WTC11 (cell line): ENCODE results near the gene SUSD6. TPM values are rescaled to one million over a fixed set of nuclear protein-coding genes. Genes with fewer than 3 reads are reported as not detected.

ENCODE experiments used
- ATAC-seq: fragments of 200-7000 bp; cut with Tn5 transposase; 2 replicates; pipeline ENCODE4 v1.10.0; 2021; ENCODE audit warnings: mild to moderate bottlenecking, moderate library complexity
- CTCF ChIA-PET: fragments of 300-600 bp; sonication (Branson Sonifier 250); formaldehyde crosslinking; loops from one replicate; lab custom pipeline; 2021; ENCODE audit warnings: antibody characterized with exemption; lab: Charles Lee
- POLR2A ChIA-PET: fragments of 350-600 bp; sonication (Branson Sonifier 250); formaldehyde crosslinking; loops from one replicate; lab custom pipeline; 2021; ENCODE audit warnings: antibody characterized with exemption; lab: Charles Lee
- DNase-seq: peaks from one replicate; pipeline ENCODE4 v3.0.0; 2021; ENCODE audit warnings: low spot score
- H3K27ac Mint-ChIP-seq: 2 replicates; pipeline ENCODE4 v1.8.0; 2021; ENCODE audit warnings: mixed read lengths
- H3K27me3 Mint-ChIP-seq: 2 replicates; pipeline ENCODE4 v1.8.0; 2021; ENCODE audit warnings: low read depth, mild to moderate bottlenecking, moderate library complexity, mixed read lengths
- H3K36me3 Mint-ChIP-seq: 2 replicates; pipeline ENCODE4 v1.8.0; 2021; ENCODE audit warnings: mixed read lengths
- H3K4me1 Mint-ChIP-seq: 2 replicates; pipeline ENCODE4 v1.8.0; 2022; ENCODE audit warnings: mixed read lengths
- H3K4me3 Mint-ChIP-seq: 2 replicates; pipeline ENCODE4 v1.8.0; 2021; ENCODE audit warnings: mild to moderate bottlenecking, moderate library complexity, mixed read lengths
- H3K9me3 Mint-ChIP-seq: 2 replicates; pipeline ENCODE4 v1.8.0; 2021; ENCODE audit warnings: mixed read lengths
- CREM ChIP-seq: sonication (generic); formaldehyde crosslinking; IDR thresholded peaks from 2 replicates; pipeline ENCODE4 v1.8.1; 2022; ENCODE audit warnings: mild to moderate bottlenecking, missing genetic modification reagents, moderate library complexity
- ESRRA ChIP-seq: sonication (generic); formaldehyde crosslinking; IDR thresholded peaks from 2 replicates; pipeline ENCODE4 v1.8.1; 2022; ENCODE audit warnings: mild to moderate bottlenecking, missing genetic modification reagents, borderline replicate concordance
- ETV6 ChIP-seq: sonication (generic); formaldehyde crosslinking; IDR thresholded peaks from 2 replicates; pipeline ENCODE4 v1.8.1; 2022; ENCODE audit warnings: mild to moderate bottlenecking, missing genetic modification reagents
- FOXJ3 ChIP-seq: sonication (generic); formaldehyde crosslinking; IDR thresholded peaks from 2 replicates; pipeline ENCODE4 v1.9.0; 2021; ENCODE audit warnings: missing genetic modification reagents, mild to moderate bottlenecking, borderline replicate concordance
- HMGA2 ChIP-seq: fragments of 250-450 bp; sonication (Bioruptor Pico); IDR thresholded peaks from 2 replicates; pipeline ENCODE4 v1.4.0; 2021; ENCODE audit warnings: mild to moderate bottlenecking, moderate library complexity
- NR3C1 ChIP-seq: sonication (generic); formaldehyde crosslinking; conservative IDR thresholded peaks from 2 replicates; pipeline ENCODE4 v1.8.1; 2023; ENCODE audit warnings: low read depth, mild to moderate bottlenecking, missing genetic modification reagents
- OVOL2 ChIP-seq: fragments of 250-450 bp; sonication (Bioruptor Pico); IDR thresholded peaks from 2 replicates; pipeline ENCODE4 v1.9.0; 2021; ENCODE audit warnings: mild to moderate bottlenecking, borderline replicate concordance
- PRRX2 ChIP-seq: fragments of 250-450 bp; sonication (Bioruptor Pico); IDR thresholded peaks from 2 replicates; pipeline ENCODE4 v1.8.0; 2021; ENCODE audit warnings: mild to moderate bottlenecking
- SMAD3 ChIP-seq: sonication (generic); formaldehyde crosslinking; IDR thresholded peaks from 2 replicates; pipeline ENCODE4 v1.8.0; 2022; ENCODE audit warnings: missing genetic modification reagents, mild to moderate bottlenecking, borderline replicate concordance
- TCF7 ChIP-seq: sonication (generic); formaldehyde crosslinking; IDR thresholded peaks from 2 replicates; pipeline ENCODE4 v1.8.0; 2022; ENCODE audit warnings: mild to moderate bottlenecking, low read depth, missing genetic modification reagents, moderate library complexity
- ZNF121 ChIP-seq: sonication (generic); formaldehyde crosslinking; IDR thresholded peaks from 2 replicates; pipeline ENCODE4 v1.8.0; 2023; ENCODE audit warnings: missing genetic modification reagents
- ZNF219 ChIP-seq: sonication (generic); formaldehyde crosslinking; IDR thresholded peaks from 2 replicates; pipeline ENCODE4 v1.8.0; 2023; ENCODE audit warnings: missing genetic modification reagents, mild to moderate bottlenecking, borderline replicate concordance
- ZNF232 ChIP-seq: sonication (generic); formaldehyde crosslinking; IDR thresholded peaks from 2 replicates; pipeline ENCODE4 v1.8.0; 2022; ENCODE audit warnings: mild to moderate bottlenecking, missing genetic modification reagents
- ZNF263 ChIP-seq: sonication (generic); formaldehyde crosslinking; IDR thresholded peaks from 2 replicates; pipeline ENCODE4 v1.8.1; 2022; ENCODE audit warnings: low read depth, mild to moderate bottlenecking, moderate library complexity, missing genetic modification reagents
- total RNA-seq: library from RNA; stranded (reverse); gene quantifications from 3 replicates; pipeline ENCODE4 v1.2.3, GENCODE V29; 2021
- TF ChIP-seq, protein P1 (sequence below): sonication (generic); formaldehyde crosslinking; IDR thresholded peaks from 2 replicates; pipeline ENCODE4 v1.8.1; 2023; ENCODE audit warnings: mild to moderate bottlenecking, missing genetic modification reagents, moderate library complexity
- TF ChIP-seq, protein P2 (sequence below): sonication (generic); formaldehyde crosslinking; IDR thresholded peaks from 2 replicates; pipeline ENCODE4 v1.8.1; 2023; ENCODE audit warnings: mild to moderate bottlenecking, missing genetic modification reagents
- TF ChIP-seq, protein P3 (sequence below): sonication (generic); formaldehyde crosslinking; IDR thresholded peaks from 2 replicates; pipeline ENCODE4 v1.8.0; 2023; ENCODE audit warnings: missing genetic modification reagents
- TF ChIP-seq, protein P4 (sequence below): fragments of 250-450 bp; sonication (Bioruptor Pico); IDR thresholded peaks from 2 replicates; pipeline ENCODE4 v1.9.0; 2021; ENCODE audit warnings: mild to moderate bottlenecking
- TF ChIP-seq, protein P5 (sequence below): sonication (generic); formaldehyde crosslinking; conservative IDR thresholded peaks from 2 replicates; pipeline ENCODE4 v1.8.1; 2023; ENCODE audit warnings: mild to moderate bottlenecking, low read depth, missing genetic modification reagents, moderate library complexity
- TF ChIP-seq, protein P6 (sequence below): sonication (generic); formaldehyde crosslinking; IDR thresholded peaks from 2 replicates; pipeline ENCODE4 v1.8.0; 2023; ENCODE audit warnings: mild to moderate bottlenecking, missing genetic modification reagents
- TF ChIP-seq, protein P7 (sequence below): fragments of 250-450 bp; sonication (Bioruptor Pico); conservative IDR thresholded peaks from 2 replicates; pipeline ENCODE4 v1.9.0; 2021; ENCODE audit warnings: mild to moderate bottlenecking
- TF ChIP-seq, protein P8 (sequence below): sonication (generic); formaldehyde crosslinking; IDR thresholded peaks from 2 replicates; pipeline ENCODE4 v1.8.1; 2022; ENCODE audit warnings: mild to moderate bottlenecking, missing genetic modification reagents, moderate library complexity, borderline replicate concordance

SUSD6 gene
- total RNA-seq, 1 experiment from 2014 or later, result 10.1 TPM

DNA sequence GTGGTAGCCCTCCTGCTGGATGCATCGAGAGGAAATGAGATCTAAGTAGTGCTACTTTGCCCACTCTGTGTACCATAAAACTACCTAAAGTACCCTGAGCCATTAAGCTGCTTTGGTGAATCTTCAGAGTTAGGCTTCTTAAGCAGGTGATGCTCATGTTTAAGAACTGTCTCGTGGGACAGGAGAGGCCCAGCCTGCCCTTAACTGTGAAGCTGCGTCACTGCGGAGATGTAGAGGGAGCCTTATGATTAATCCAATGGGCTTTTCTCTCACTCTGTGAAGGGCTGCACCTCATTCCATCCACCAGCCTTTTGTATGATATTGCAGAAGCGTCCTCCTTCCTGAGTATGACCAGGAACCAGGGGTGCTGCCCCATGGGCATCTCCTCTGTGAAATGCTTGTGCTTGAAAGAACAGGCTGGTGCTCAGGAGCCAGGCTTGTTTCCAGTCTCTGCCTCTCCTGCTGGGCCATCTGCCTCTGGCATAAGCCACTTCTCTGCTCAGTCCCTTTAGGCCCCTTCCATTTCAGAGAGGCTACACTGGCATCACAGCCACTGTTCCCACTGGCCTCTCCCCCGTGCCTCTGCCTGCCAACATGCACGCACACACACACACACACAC lies 30.0 kb upstream of the SUSD6 start (continued):
- TF ChIP-seq, protein P1, sequence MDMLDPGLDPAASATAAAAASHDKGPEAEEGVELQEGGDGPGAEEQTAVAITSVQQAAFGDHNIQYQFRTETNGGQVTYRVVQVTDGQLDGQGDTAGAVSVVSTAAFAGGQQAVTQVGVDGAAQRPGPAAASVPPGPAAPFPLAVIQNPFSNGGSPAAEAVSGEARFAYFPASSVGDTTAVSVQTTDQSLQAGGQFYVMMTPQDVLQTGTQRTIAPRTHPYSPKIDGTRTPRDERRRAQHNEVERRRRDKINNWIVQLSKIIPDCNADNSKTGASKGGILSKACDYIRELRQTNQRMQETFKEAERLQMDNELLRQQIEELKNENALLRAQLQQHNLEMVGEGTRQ, result no peak
- TF ChIP-seq PRRX2, result no peak

DNA sequence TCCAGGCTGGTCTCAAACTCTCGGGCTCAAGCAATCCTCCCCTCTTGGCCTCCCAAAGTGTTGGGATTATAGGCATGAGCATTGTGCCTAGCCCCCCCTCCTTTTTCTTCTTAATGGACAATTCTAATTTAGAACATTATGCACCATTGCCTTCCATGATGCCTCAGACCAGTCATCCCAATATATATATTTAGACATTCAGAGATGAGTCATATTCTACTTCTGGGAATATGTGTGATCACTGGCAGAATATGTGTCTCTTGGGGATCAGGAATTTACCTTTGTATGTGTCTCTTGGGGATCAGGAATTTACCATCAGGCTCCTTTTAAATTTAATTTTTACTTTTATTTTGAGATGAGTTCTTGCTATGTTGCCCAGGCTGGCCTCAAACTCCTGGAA lies 29.2 kb upstream of the SUSD6 start:
- ATAC-seq (no peak), DNase-seq (no peak)
- H3K27me3 Mint-ChIP-seq, result peaks cover 4% of the 10 kb centered on the region; the same call in 1 of the 2 replicates
- TF ChIP-seq ZNF263 (CRISPR knock-in tag), result no peak
- TF ChIP-seq ETV6, result no peak
- TF ChIP-seq TCF7, result no peak
- TF ChIP-seq CREM (CRISPR knock-in tag), result no peak
- no peak for TF ChIP-seq SMAD3 (CRISPR knock-in tag)
- no peak for TF ChIP-seq ESRRA (CRISPR knock-in tag)
- no peak for TF ChIP-seq HMGA2
- TF ChIP-seq, protein P2, sequence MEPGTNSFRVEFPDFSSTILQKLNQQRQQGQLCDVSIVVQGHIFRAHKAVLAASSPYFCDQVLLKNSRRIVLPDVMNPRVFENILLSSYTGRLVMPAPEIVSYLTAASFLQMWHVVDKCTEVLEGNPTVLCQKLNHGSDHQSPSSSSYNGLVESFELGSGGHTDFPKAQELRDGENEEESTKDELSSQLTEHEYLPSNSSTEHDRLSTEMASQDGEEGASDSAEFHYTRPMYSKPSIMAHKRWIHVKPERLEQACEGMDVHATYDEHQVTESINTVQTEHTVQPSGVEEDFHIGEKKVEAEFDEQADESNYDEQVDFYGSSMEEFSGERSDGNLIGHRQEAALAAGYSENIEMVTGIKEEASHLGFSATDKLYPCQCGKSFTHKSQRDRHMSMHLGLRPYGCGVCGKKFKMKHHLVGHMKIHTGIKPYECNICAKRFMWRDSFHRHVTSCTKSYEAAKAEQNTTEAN (CRISPR knock-in tag), result no peak
- no peak for TF ChIP-seq ZNF219 (CRISPR knock-in tag)
- TF ChIP-seq NR3C1 (CRISPR knock-in tag), result no peak
- TF ChIP-seq, protein P3, sequence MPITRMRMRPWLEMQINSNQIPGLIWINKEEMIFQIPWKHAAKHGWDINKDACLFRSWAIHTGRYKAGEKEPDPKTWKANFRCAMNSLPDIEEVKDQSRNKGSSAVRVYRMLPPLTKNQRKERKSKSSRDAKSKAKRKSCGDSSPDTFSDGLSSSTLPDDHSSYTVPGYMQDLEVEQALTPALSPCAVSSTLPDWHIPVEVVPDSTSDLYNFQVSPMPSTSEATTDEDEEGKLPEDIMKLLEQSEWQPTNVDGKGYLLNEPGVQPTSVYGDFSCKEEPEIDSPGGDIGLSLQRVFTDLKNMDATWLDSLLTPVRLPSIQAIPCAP (CRISPR knock-in tag), result no peak
- TF ChIP-seq FOXJ3, result no peak
- TF ChIP-seq, protein P4, sequence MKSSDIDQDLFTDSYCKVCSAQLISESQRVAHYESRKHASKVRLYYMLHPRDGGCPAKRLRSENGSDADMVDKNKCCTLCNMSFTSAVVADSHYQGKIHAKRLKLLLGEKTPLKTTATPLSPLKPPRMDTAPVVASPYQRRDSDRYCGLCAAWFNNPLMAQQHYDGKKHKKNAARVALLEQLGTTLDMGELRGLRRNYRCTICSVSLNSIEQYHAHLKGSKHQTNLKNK (CRISPR knock-in tag), result no peak
- ChIA-PET POLR2A (no interaction called here), CTCF (interaction anchor here (1.3 kb wide), 1 partner anchor 145 kb away, joined by 5 read pairs; no protein-coding TSS in a partner anchor)
- no peak overlapping the region for H3K27ac Mint-ChIP-seq
- no peaks in the 10 kb centered on the region for H3K9me3 Mint-ChIP-seq
- H3K4me1 Mint-ChIP-seq, result peaks cover 16% of the 10 kb centered on the region
- no peak overlapping the region for H3K4me3 Mint-ChIP-seq
- no peaks in the 10 kb centered on the region for H3K36me3 Mint-ChIP-seq

DNA sequence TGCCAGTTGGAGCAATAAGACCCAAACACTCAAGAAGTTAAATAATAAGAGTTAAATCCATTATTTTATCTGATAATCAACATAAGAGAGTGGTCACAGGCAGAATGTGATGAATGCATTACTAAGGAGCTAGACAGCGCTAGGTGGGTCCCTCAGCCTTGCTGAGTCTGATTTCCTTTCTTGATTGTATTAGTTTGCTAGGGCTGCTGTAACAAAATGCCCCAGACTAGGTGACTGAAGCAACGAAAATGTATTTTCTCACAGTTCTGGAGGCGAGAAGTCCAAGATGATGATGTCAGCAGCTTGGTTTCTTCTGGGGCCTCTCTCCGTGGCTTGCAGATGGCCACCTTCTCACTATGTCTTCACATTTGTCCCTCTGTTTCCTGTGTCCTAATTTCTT lies 28.6 kb upstream of the SUSD6 start:
- Mint-ChIP-seq H3K9me3 (no peaks in the 10 kb centered on the region), H3K27me3 (no peaks in the 10 kb centered on the region), H3K4me1 (peaks cover 16% of the 10 kb centered on the region), H3K27ac (no peak overlapping the region), H3K36me3 (no peaks in the 10 kb centered on the region), H3K4me3 (no peak overlapping the region)
- DNase-seq, result no peak
- CTCF ChIA-PET, result interaction anchor here (0.7 to 1.3 kb wide), 3 partner anchors 35 to 234 kb away, joined by 3 to 5 read pairs (median 3); no protein-coding TSS in a partner anchor
- no peak for ATAC-seq
- POLR2A ChIA-PET, result no interaction called here
- TF ChIP-seq, protein P5, sequence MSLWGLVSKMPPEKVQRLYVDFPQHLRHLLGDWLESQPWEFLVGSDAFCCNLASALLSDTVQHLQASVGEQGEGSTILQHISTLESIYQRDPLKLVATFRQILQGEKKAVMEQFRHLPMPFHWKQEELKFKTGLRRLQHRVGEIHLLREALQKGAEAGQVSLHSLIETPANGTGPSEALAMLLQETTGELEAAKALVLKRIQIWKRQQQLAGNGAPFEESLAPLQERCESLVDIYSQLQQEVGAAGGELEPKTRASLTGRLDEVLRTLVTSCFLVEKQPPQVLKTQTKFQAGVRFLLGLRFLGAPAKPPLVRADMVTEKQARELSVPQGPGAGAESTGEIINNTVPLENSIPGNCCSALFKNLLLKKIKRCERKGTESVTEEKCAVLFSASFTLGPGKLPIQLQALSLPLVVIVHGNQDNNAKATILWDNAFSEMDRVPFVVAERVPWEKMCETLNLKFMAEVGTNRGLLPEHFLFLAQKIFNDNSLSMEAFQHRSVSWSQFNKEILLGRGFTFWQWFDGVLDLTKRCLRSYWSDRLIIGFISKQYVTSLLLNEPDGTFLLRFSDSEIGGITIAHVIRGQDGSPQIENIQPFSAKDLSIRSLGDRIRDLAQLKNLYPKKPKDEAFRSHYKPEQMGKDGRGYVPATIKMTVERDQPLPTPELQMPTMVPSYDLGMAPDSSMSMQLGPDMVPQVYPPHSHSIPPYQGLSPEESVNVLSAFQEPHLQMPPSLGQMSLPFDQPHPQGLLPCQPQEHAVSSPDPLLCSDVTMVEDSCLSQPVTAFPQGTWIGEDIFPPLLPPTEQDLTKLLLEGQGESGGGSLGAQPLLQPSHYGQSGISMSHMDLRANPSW (CRISPR knock-in tag), result no peak
- TF ChIP-seq, protein P6, sequence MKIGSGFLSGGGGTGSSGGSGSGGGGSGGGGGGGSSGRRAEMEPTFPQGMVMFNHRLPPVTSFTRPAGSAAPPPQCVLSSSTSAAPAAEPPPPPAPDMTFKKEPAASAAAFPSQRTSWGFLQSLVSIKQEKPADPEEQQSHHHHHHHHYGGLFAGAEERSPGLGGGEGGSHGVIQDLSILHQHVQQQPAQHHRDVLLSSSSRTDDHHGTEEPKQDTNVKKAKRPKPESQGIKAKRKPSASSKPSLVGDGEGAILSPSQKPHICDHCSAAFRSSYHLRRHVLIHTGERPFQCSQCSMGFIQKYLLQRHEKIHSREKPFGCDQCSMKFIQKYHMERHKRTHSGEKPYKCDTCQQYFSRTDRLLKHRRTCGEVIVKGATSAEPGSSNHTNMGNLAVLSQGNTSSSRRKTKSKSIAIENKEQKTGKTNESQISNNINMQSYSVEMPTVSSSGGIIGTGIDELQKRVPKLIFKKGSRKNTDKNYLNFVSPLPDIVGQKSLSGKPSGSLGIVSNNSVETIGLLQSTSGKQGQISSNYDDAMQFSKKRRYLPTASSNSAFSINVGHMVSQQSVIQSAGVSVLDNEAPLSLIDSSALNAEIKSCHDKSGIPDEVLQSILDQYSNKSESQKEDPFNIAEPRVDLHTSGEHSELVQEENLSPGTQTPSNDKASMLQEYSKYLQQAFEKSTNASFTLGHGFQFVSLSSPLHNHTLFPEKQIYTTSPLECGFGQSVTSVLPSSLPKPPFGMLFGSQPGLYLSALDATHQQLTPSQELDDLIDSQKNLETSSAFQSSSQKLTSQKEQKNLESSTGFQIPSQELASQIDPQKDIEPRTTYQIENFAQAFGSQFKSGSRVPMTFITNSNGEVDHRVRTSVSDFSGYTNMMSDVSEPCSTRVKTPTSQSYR (CRISPR knock-in tag), result no peak
- TF ChIP-seq ZNF121 (no peak), ZNF232 (CRISPR knock-in tag) (no peak), OVOL2 (CRISPR knock-in tag) (no peak)
- TF ChIP-seq, protein P7, sequence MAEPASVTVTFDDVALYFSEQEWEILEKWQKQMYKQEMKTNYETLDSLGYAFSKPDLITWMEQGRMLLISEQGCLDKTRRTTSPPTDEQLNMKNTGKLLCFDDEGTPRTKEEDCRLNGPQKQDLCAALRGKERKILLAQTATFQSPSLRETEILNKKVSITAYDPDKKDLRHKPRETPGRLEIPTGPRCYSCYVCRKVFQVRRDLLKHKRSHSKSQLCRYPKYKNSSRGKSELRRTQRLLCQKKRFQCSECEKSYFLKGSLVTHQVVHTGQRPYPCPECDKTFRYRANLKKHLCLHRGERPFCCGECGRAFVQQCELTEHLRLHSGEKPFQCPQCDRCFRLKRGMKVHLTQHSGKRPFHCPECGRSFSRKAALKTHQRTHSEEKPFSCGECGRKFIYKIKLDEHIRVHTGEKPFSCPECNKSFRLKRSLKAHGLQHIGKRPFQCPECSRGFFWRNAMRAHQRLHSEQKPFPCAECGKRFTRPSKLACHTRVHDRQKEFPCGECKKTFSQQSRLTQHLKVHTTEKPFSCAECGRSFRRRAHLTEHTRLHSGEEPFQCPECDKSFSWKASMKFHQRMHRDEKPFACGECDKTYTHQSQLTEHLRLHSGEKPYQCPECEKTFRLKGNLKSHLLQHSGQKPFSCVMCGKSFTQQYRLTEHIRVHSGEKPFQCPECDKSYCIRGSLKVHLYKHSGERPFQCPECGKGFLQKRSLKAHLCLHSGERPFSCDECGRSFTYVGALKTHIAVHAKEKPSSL (CRISPR knock-in tag), result no peak
- TF ChIP-seq, protein P8, sequence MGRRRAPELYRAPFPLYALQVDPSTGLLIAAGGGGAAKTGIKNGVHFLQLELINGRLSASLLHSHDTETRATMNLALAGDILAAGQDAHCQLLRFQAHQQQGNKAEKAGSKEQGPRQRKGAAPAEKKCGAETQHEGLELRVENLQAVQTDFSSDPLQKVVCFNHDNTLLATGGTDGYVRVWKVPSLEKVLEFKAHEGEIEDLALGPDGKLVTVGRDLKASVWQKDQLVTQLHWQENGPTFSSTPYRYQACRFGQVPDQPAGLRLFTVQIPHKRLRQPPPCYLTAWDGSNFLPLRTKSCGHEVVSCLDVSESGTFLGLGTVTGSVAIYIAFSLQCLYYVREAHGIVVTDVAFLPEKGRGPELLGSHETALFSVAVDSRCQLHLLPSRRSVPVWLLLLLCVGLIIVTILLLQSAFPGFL, result no peak
